HFF-Myc (cell line): ENCODE data around the gene RPS10.

Experiments used
- DNase-seq: peaks from one replicate; pipeline ENCODE4 v3.0.0-alpha.2; 2011; ENCODE audit warnings: low read depth; ENCODE audit errors: extremely low read depth
- H3K4me3 ChIP-seq: replicated peaks from 2 replicates; pipeline ENCODE4 v1.5.1; 2011; ENCODE audit warnings: low read depth, mild to moderate bottlenecking, control low read depth, low read length
- TF ChIP-seq, protein P1 (sequence below): IDR thresholded peaks from 2 replicates; pipeline ENCODE4 v1.5.1; 2012; ENCODE audit warnings: mild to moderate bottlenecking, low read depth, low read length, control low read depth; ENCODE audit errors: missing control alignments

The RPS10 gene

DNA sequence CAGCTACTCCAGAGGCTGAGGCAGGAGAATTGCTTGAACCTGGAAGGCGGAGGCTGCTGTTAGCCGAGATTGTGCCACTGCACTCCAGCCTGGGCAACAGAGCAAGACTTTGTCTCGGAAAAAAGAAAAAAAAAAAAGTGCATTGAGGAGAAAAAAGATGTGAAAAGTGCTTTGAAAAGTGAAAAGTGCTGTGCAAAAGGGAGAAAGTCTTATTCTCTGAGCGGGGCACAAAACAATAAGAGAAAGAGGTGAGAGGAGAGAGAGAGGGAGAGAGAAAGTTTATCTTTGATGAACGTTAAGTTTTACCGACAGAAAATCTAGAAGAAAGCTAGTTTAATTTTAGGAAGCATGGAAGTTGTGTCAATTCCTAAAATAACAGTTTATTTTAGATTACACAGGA lies 36.1 kb upstream of the RPS10 start:
- no peak overlapping the region for H3K4me3 ChIP-seq
- no peak for DNase-seq
- TF ChIP-seq, protein P1, sequence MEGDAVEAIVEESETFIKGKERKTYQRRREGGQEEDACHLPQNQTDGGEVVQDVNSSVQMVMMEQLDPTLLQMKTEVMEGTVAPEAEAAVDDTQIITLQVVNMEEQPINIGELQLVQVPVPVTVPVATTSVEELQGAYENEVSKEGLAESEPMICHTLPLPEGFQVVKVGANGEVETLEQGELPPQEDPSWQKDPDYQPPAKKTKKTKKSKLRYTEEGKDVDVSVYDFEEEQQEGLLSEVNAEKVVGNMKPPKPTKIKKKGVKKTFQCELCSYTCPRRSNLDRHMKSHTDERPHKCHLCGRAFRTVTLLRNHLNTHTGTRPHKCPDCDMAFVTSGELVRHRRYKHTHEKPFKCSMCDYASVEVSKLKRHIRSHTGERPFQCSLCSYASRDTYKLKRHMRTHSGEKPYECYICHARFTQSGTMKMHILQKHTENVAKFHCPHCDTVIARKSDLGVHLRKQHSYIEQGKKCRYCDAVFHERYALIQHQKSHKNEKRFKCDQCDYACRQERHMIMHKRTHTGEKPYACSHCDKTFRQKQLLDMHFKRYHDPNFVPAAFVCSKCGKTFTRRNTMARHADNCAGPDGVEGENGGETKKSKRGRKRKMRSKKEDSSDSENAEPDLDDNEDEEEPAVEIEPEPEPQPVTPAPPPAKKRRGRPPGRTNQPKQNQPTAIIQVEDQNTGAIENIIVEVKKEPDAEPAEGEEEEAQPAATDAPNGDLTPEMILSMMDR: no peak

DNA sequence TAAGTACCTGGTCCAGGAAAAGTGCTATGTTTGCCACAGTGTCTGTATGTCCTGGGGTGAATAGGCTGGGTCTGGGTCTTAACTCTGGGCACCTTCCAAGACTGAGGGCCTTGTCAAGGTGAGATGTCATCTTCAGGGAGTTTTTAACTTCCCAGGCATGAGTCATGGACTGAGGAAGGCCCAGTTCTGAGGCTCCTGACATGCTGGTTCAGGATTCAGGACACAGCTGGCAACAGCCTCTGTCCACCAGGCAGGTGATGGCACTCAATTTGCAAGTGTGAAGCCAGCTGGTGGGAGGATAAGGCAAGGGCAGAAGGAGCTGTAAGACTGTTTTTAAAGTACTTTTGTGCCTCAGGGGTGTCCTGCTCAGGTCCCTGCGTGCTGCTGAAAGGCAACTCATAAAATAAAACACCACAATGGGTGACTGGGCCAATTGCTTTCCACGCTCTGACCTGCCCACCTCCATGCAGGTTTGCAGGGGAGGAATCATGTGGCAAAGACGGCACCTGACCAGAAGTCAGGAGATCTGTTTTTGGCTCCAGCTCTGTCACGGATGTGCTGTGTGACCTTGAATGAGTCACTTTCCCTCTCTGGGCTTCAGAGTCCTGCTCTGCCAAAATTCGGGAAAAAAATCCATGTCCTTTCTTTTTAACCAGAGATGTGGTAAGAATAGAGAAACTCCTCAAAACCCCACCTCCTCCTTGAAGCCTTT lies 35.1 kb upstream of the RPS10 start:
- TF ChIP-seq, protein P1: no peak
- no peak for DNase-seq

DNA sequence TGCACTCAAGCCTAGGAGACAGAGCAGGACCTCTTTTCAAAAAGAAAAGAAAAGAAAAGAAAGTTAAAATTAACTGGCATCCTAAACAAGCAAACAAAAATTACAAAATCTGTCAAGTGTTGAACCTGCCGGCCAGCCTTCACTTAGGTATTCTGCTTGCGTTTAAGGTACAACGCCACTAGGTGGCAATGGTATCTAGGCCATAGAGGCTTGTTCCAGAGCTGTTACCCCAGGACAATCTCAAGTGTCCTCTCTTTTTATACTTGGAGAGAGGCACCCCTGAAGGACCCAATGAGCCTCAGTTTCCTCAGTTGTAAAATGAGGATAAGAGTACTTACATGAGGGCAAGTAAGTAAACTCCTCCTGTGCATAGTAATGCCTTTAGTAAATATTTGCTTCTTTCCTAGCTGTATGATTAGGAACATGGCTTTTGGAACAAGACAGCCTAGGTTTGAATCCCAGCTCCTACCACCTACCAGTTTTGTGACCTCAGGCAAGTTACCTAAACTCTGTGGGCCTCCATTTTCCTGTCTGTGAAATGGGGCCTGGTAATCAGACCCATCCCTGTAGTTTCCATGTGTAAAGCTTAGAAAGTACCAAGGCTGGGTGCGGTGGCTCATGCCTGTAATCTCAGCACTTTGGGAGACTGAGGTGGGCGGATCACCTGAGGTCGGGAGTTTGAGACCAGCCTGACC lies 34.2 kb upstream of the RPS10 start:
- DNase-seq: no peak
- H3K4me3 ChIP-seq: no peak overlapping the region
- TF ChIP-seq, protein P1: peak; percentile 76

More for the DNA sequence above, 35.1 kb upstream of the RPS10 start:
- no peak overlapping the region for H3K4me3 ChIP-seq

DNA sequence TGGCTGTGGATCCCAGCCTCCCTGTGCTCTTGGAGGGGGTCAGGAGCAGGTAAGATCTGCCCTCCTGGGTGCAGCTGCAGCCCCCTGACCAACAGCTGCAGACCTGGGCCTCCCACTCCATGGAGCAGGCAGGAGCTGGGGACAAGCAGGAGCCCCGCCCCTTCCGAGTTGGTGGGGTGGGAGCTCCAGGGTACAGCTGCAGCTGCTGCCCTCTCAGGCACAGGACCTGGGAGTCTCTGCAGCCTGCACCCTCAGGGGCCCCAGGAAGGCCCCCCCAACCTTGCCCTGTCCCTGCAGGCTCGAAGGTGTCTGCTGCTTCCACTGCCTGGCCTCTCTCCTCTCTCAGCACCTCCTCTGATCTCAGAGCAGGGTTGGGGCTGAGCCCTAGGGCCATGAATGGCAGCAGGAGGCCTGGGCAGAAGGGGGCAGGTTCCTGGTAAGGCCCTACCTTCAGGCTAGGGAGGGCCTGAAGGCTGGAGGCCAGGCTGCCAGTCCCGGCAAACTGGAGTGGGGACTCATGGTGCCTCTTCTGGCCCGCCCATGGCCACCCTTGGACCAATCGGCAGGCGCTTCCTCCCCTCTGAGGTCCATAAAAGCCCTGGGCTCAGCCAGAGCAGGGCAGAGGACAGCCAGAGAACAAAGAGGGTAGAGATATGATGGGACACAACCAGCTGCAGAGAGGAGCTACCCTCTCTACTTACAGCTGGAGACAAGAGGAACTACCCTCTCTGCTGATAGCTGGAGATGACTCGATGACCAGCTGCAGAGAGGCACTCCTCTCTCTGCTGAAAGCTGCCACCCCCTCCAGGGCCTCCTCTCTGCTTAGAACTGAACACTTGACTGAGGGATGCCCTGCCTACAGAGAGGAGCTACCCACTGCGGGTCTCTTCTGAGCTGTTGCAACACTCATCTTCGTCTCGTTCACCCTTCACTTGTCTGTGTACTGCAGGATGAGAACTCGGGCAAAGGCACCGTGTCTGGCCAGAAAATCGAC lies 32.2 kb upstream of the RPS10 start:
- no peak overlapping the region for H3K4me3 ChIP-seq
- TF ChIP-seq, protein P1: no peak
- no peak for DNase-seq

DNA sequence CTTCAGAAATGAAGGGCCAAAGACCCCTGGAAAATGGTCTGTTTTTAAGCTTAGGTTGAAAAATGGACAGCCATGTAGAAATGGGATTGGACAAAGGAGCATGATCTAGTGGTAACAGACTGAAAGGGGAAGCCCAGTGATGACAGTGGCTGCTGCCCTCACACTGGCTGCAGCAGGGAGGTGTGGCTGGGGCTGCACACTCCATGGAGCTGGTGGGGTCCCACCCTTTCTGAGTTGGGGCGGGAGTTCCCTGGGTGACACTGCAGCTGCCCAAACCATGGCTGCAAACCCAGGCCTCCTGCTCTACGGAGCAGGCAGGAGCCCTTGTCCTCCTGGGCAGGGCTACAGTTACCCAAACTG lies 31.5 kb upstream of the RPS10 start:
- TF ChIP-seq, protein P1: no peak
- H3K4me3 ChIP-seq: no peak overlapping the region
- DNase-seq: no peak

DNA sequence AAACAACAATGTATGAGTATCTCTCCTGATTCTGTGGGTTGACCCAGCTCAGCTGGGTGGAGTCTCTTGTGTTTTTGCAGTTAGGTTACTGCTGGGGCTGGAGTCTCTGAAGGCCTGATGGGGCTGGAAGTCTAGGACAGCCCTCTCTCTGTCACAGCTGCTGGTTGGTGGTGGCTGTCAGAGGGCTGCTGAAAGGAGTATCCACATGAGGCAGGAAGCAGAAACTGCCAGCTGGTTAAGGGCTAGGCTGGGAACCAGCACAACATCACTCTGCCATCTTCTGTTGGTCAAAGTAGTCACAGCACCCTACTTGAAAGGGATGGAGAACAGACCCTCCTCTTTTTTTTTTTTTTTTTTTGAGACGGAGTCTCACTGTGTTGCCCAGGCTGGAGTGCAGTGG lies 30.0 kb upstream of the RPS10 start:
- no peak for DNase-seq
- no peak overlapping the region for H3K4me3 ChIP-seq
- TF ChIP-seq, protein P1: no peak
